A673 (cell line): ENCODE data around the gene ZNF714.

ENCODE experiments used
- EZH2 ChIP-seq: fragments of 200-600 bp; sonication (generic); IDR thresholded peaks from 2 replicates; pipeline ENCODE4 v1.6.1; 2017; ENCODE audit warnings: borderline replicate concordance, low read depth, mild to moderate bottlenecking, mixed read lengths, antibody characterized with exemption, low read length; ENCODE audit not compliant: poor library complexity, severe bottlenecking
- TF ChIP-seq, protein P1 (sequence below): fragments of 300-800, 200-600 bp; sonication (generic); conservative IDR thresholded peaks from 2 replicates; pipeline ENCODE4 v1.5.1; 2017; ENCODE audit warnings: low read depth, mild to moderate bottlenecking, antibody characterized with exemption, low read length, moderate library complexity, mixed read lengths

DNA sequence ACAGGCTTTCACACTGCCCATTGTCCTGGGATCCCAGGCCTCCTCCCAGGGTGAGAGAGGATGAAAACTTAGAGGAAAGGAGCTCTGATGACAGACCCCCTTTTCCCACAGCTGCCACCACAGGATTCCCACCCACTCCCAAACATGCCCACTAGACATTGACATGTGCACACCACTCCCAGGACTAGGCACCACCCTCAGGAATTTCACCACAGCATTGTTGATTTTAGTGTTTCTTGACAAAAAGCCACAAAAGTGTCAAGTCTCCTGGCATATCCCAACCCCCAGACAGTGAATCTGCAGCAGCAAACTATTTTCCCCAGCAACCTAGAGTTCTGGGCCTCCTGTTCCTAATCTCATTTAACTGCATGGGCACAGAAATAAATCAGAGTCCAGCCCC, 10.1 kb downstream of the ZNF714 start:
- TF ChIP-seq, protein P1, sequence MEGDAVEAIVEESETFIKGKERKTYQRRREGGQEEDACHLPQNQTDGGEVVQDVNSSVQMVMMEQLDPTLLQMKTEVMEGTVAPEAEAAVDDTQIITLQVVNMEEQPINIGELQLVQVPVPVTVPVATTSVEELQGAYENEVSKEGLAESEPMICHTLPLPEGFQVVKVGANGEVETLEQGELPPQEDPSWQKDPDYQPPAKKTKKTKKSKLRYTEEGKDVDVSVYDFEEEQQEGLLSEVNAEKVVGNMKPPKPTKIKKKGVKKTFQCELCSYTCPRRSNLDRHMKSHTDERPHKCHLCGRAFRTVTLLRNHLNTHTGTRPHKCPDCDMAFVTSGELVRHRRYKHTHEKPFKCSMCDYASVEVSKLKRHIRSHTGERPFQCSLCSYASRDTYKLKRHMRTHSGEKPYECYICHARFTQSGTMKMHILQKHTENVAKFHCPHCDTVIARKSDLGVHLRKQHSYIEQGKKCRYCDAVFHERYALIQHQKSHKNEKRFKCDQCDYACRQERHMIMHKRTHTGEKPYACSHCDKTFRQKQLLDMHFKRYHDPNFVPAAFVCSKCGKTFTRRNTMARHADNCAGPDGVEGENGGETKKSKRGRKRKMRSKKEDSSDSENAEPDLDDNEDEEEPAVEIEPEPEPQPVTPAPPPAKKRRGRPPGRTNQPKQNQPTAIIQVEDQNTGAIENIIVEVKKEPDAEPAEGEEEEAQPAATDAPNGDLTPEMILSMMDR, result no peak
- no peak for TF ChIP-seq EZH2
